GM23338 (cell line): ENCODE results near the gene TPD52L2. TPM values are rescaled to one million over a fixed set of nuclear protein-coding genes. Genes with fewer than 3 reads are reported as not detected.

Source experiments
- ATAC-seq: fragments of 200-7000 bp; cut with Tn5 transposase; 3 replicates; pipeline ENCODE4 v1.9.1; 2020
- DNase-seq: peaks from one replicate; pipeline ENCODE4 v3.0.0-alpha.2; 2015; ENCODE audit warnings: low spot score
- H2AFZ ChIP-seq: fragments of 200-600 bp; sonication (generic); 2 replicates; pipeline ENCODE4 v1.8.0; 2016; ENCODE audit warnings: antibody characterized with exemption, mild to moderate bottlenecking, moderate library complexity
- H3F3A ChIP-seq: fragments of 200-600 bp; sonication (generic); replicated peaks from 2 replicates; pipeline ENCODE4 v1.8.0; 2017; ENCODE audit warnings: antibody characterized with exemption, mixed run types, low read depth
- H3K27ac ChIP-seq: fragments of 200-600 bp; sonication (generic); 2 replicates; pipeline ENCODE4 v1.6.1; 2016; ENCODE audit warnings: low read depth
- H3K27me3 ChIP-seq: fragments of 200-600 bp; sonication (generic); 2 replicates; pipeline ENCODE4 v1.8.0; 2016; ENCODE audit warnings: mild to moderate bottlenecking, mixed run types, moderate library complexity; ENCODE audit not compliant: insufficient read depth
- H3K36me3 ChIP-seq: fragments of 200-600 bp; sonication (generic); 2 replicates; pipeline ENCODE4 v1.8.0; 2016; ENCODE audit warnings: mild to moderate bottlenecking; ENCODE audit not compliant: insufficient read depth
- H3K4me1 ChIP-seq: fragments of 200-600 bp; sonication (generic); 2 replicates; pipeline ENCODE4 v1.8.0; 2016; ENCODE audit warnings: mild to moderate bottlenecking, moderate library complexity; ENCODE audit not compliant: insufficient read depth
- H3K4me2 ChIP-seq: fragments of 200-600 bp; sonication (generic); 2 replicates; pipeline ENCODE4 v1.7.1; 2017; ENCODE audit warnings: mixed run types
- H3K4me3 ChIP-seq: fragments of 200-600 bp; sonication (generic); 2 replicates; pipeline ENCODE4 v1.6.1; 2016; ENCODE audit warnings: mixed run types
- H3K79me2 ChIP-seq: fragments of 200-600 bp; sonication (generic); replicated peaks from 2 replicates; pipeline ENCODE4 v1.8.0; 2017; ENCODE audit warnings: mild to moderate bottlenecking; ENCODE audit not compliant: insufficient read depth
- H3K9me2 ChIP-seq: fragments of 200-600 bp; sonication (generic); 2 replicates; pipeline ENCODE4 v1.8.0; 2017; ENCODE audit not compliant: insufficient read depth
- H4K20me1 ChIP-seq: fragments of 200-600 bp; sonication (generic); replicated peaks from 2 replicates; pipeline ENCODE4 v1.8.0; 2017; ENCODE audit warnings: mild to moderate bottlenecking; ENCODE audit not compliant: insufficient read depth
- H3K27ac Mint-ChIP-seq: 2 replicates; pipeline ENCODE4 v1.8.0; 2020; ENCODE audit warnings: inconsistent platforms, mild to moderate bottlenecking, moderate library complexity, mixed read lengths
- H3K27me3 Mint-ChIP-seq: 3 replicates; pipeline ENCODE4 v1.8.0; 2022; ENCODE audit warnings: low read depth, mild to moderate bottlenecking, moderate library complexity, mixed read lengths, inconsistent platforms; ENCODE audit not compliant: insufficient read depth, poor library complexity
- H3K36me3 Mint-ChIP-seq: 3 replicates; pipeline ENCODE4 v1.8.0; 2021; ENCODE audit warnings: low read depth, mild to moderate bottlenecking, inconsistent platforms, moderate library complexity, mixed read lengths
- H3K4me1 Mint-ChIP-seq: 3 replicates; pipeline ENCODE4 v1.8.0; 2020; ENCODE audit warnings: mild to moderate bottlenecking, inconsistent platforms, mixed read lengths
- H3K4me3 Mint-ChIP-seq: 3 replicates; pipeline ENCODE4 v1.8.0; 2021; ENCODE audit warnings: moderate library complexity, mild to moderate bottlenecking, inconsistent platforms, mixed read lengths
- H3K9me3 Mint-ChIP-seq: 3 replicates; pipeline ENCODE4 v1.8.0; 2020; ENCODE audit warnings: moderate library complexity, mild to moderate bottlenecking, inconsistent platforms, mixed read lengths
- CREB1 ChIP-seq: fragments of 250-450 bp; sonication (Bioruptor Pico); IDR thresholded peaks from 2 replicates; pipeline ENCODE4 v1.5.0; 2020; ENCODE audit warnings: low read depth, mild to moderate bottlenecking, moderate library complexity
- CTCF ChIP-seq, 2 experiments: fragments of 200-600 bp in 1 of 2; sonication (generic) in 1 of 2; conservative IDR thresholded peaks; 2 replicates each; pipeline versions ENCODE4 v1.5.1 to v1.6.1; 2016 to 2017; ENCODE audit warnings: antibody characterized with exemption in 2 of 2, low read depth in 2 of 2, mild to moderate bottlenecking in 2 of 2, moderate library complexity in 1 of 2
- EZH2phosphoT487 ChIP-seq: fragments of 200-600 bp; sonication (generic); IDR thresholded peaks from one replicate; pipeline ENCODE4 v1.8.1; 2018; ENCODE audit warnings: antibody characterized with exemption; ENCODE audit not compliant: unreplicated experiment
- STAT1 ChIP-seq: IDR thresholded peaks from one replicate; pipeline ENCODE4 v1.6.1; 2016; ENCODE audit warnings: antibody characterized with exemption; ENCODE audit not compliant: unreplicated experiment
- ZNF114 ChIP-seq: fragments of 250-450 bp; sonication (Bioruptor Pico); IDR thresholded peaks from 2 replicates; pipeline ENCODE4 v1.5.0; 2020; ENCODE audit warnings: mild to moderate bottlenecking, moderate library complexity
- ZNF331 ChIP-seq: fragments of 250-450 bp; sonication (Bioruptor Pico); IDR thresholded peaks from 2 replicates; pipeline ENCODE4 v1.5.0; 2020; ENCODE audit warnings: low read depth, mild to moderate bottlenecking, moderate library complexity
- ZNF462 ChIP-seq: fragments of 250-450 bp; sonication (Bioruptor Pico); IDR thresholded peaks from 2 replicates; pipeline ENCODE4 v1.5.0; 2020; ENCODE audit warnings: mild to moderate bottlenecking, moderate library complexity
- polyA plus RNA-seq: library from polyadenylated mRNA; unstranded; fragments of >200 nt; fragmentation: Nextera tagmentation; extraction: Ambion mirVana; gene quantifications from 2 replicates; pipeline ENCODE4 v1.2.1, GENCODE V29; 2016
- total RNA-seq: library from RNA; depleted of rRNA; stranded (reverse); fragments of >200 nt; shearing (Covaris generic); gene quantifications from 2 replicates; pipeline ENCODE4 v1.2.3, GENCODE V29; 2014

TPD52L2 gene
- total and polyA plus RNA-seq, 2 experiments from 2014 or later = 40.2 to 103 TPM

GRCh38 chr20:63913768-63914167 lies 48.7 kb downstream of the TPD52L2 start:
- no peak for TF ChIP-seq ZNF331 (CRISPR knock-in tag)
- TF ChIP-seq EZH2phosphoT487 = no peak
- TF ChIP-seq CREB1 (CRISPR knock-in tag) = no peak
- no peak for TF ChIP-seq ZNF462 (CRISPR knock-in tag)
- TF ChIP-seq ZNF114 (CRISPR knock-in tag) = no peak
- no peak for TF ChIP-seq STAT1
- TF ChIP-seq CTCF (conservative IDR thresholded peaks at IDR 0.05; ENCODE audit: low read depth in 2 of 2) = no peak
- Histone ChIP-seq H2AFZ (no peak overlapping the region), H3K36me3 (no peaks in the 10 kb centered on the region), H3K27me3 (no peaks in the 10 kb centered on the region), H3F3A (no peaks in the 10 kb centered on the region), H3K9me2 (no peaks in the 10 kb centered on the region), H3K4me1 (no peaks in the 10 kb centered on the region), H3K79me2 (peaks cover 68% of the 10 kb centered on the region), H4K20me1 (peaks cover 11% of the 10 kb centered on the region), H3K4me3 (no peak overlapping the region), H3K27ac (no peak overlapping the region), H3K4me2 (no peak overlapping the region)
- Mint-ChIP-seq H3K27ac (no peak overlapping the region), H3K27me3 (peaks cover 7% of the 10 kb centered on the region), H3K36me3 (peaks cover 21% of the 10 kb centered on the region), H3K4me3 (no peak overlapping the region), H3K9me3 (peaks cover 3% of the 10 kb centered on the region; the same call in 2 of the 3 replicates), H3K4me1 (peaks cover 16% of the 10 kb centered on the region)
- no peak for DNase-seq
- no peak for ATAC-seq
